Activated B cell treated with CpG ODN at 0.5 μM for 24 hours (primary cell): ENCODE data around the gene SENP1. TPM values are rescaled to one million over a fixed set of nuclear protein-coding genes. Genes with fewer than 3 reads are reported as not detected.
A peak's percentile ranks its signal among the peaks of the same experiment; 100 is the strongest.

Source experiments
- ATAC-seq: fragments of 200-7000 bp; cut with Tn5 transposase; one replicate; pipeline ENCODE4 v1.10.0; 2021; ENCODE audit warnings: low read depth, mild to moderate bottlenecking, moderate library complexity
- CTCF ChIA-PET: fragments of 350-600 bp; sonication (Branson Sonifier 250); formaldehyde crosslinking; loops from one replicate; lab custom pipeline; 2021; ENCODE audit warnings: antibody characterized with exemption; lab: Charles Lee
- POLR2A ChIA-PET: fragments of 350-600 bp; sonication (Branson Sonifier 250); formaldehyde crosslinking; loops from one replicate; lab custom pipeline; 2021; ENCODE audit warnings: antibody characterized with exemption; lab: Charles Lee
- DNase-seq: peaks from one replicate; pipeline ENCODE4 v3.0.0; 2022
- H3K27ac Mint-ChIP-seq: one replicate; pipeline ENCODE4 v1.8.0; 2020; ENCODE audit warnings: mixed read lengths
- H3K27me3 Mint-ChIP-seq: one replicate; pipeline ENCODE4 v1.8.0; 2021; ENCODE audit warnings: mixed read lengths
- H3K36me3 Mint-ChIP-seq: one replicate; pipeline ENCODE4 v1.8.0; 2021; ENCODE audit warnings: low read depth, mixed read lengths
- H3K4me1 Mint-ChIP-seq: one replicate; pipeline ENCODE4 v1.8.0; 2021; ENCODE audit warnings: mixed read lengths
- H3K4me3 Mint-ChIP-seq: one replicate; pipeline ENCODE4 v1.8.0; 2020; ENCODE audit warnings: mild to moderate bottlenecking, mixed read lengths
- H3K9me3 Mint-ChIP-seq: one replicate; pipeline ENCODE4 v1.8.0; 2020; ENCODE audit warnings: mixed read lengths
- intact Hi-C: fragments of 100-400 bp; cut with micrococcal nuclease; formaldehyde crosslinking; loops from one replicate; pipeline ENCODE4 v1.15.1; 2024
- total RNA-seq: library from RNA; stranded (reverse); gene quantifications from 2 replicates; pipeline ENCODE4 v1.2.3, GENCODE V29; 2022
- TF ChIP-seq, protein P1 (sequence below): fragments of 200-600 bp; IDR thresholded peaks from one replicate; pipeline ENCODE4 v1.8.0; 2022; ENCODE audit warnings: antibody characterized with exemption, mild to moderate bottlenecking

The SENP1 gene
- total RNA-seq, 1 donor from 2014 or later = 43.2 TPM

DNA sequence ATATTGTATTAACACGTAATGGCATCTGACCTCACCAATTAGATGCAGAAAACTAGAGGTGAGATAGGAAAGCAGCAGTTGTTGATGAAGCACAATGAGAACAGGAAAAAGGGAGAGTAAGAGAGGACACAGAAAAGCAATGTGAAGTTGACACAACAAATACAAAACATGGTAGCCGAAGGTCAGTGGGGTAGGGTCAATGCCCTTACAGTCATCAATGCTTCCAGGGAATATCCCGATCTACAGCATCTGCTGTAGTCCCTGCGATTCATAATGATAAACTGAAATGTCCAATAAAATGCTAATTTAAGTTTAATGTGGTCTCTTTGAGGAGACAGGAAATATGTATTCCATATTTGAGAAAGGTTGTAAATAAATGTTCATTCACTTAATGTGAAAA is 98.7 kb downstream of the SENP1 start:
- TF ChIP-seq, protein P1, sequence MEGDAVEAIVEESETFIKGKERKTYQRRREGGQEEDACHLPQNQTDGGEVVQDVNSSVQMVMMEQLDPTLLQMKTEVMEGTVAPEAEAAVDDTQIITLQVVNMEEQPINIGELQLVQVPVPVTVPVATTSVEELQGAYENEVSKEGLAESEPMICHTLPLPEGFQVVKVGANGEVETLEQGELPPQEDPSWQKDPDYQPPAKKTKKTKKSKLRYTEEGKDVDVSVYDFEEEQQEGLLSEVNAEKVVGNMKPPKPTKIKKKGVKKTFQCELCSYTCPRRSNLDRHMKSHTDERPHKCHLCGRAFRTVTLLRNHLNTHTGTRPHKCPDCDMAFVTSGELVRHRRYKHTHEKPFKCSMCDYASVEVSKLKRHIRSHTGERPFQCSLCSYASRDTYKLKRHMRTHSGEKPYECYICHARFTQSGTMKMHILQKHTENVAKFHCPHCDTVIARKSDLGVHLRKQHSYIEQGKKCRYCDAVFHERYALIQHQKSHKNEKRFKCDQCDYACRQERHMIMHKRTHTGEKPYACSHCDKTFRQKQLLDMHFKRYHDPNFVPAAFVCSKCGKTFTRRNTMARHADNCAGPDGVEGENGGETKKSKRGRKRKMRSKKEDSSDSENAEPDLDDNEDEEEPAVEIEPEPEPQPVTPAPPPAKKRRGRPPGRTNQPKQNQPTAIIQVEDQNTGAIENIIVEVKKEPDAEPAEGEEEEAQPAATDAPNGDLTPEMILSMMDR = no peak
- CTCF ChIA-PET = no interaction called here
- intact Hi-C loops = no loop called here

DNA sequence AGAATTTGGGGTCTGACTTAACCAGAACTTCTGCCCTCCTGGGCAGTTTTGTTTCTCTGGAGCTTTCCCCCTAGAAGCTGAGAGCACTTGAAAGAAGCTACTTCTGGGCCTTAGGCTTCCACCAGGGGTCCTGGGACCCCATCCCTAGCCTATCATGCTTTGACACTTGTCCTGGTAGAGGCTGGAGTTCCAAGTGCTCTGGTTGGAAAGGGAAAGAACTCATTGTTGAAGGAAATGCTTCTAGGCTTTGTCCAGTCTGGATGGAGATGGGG is 100.2 kb downstream of the SENP1 start:
- H3K36me3 Mint-ChIP-seq = no peaks in the 10 kb centered on the region
- POLR2A ChIA-PET = no interaction called here
- CTCF ChIA-PET = no interaction called here

More for the DNA sequence above, 98.7 kb downstream of the SENP1 start:
- Mint-ChIP-seq H3K36me3 (no peaks in the 10 kb centered on the region), H3K27me3 (peaks cover 67% of the 10 kb centered on the region), H3K4me1 (peaks cover 21% of the 10 kb centered on the region), H3K9me3 (no peaks in the 10 kb centered on the region), H3K4me3 (no peak overlapping the region), H3K27ac (no peak overlapping the region)
- POLR2A ChIA-PET = interaction anchor here (0.6 kb wide), 1 partner anchor 26 kb away, joined by 3 read pairs; no protein-coding TSS in a partner anchor
- ATAC-seq (no peak), DNase-seq (no peak)

DNA sequence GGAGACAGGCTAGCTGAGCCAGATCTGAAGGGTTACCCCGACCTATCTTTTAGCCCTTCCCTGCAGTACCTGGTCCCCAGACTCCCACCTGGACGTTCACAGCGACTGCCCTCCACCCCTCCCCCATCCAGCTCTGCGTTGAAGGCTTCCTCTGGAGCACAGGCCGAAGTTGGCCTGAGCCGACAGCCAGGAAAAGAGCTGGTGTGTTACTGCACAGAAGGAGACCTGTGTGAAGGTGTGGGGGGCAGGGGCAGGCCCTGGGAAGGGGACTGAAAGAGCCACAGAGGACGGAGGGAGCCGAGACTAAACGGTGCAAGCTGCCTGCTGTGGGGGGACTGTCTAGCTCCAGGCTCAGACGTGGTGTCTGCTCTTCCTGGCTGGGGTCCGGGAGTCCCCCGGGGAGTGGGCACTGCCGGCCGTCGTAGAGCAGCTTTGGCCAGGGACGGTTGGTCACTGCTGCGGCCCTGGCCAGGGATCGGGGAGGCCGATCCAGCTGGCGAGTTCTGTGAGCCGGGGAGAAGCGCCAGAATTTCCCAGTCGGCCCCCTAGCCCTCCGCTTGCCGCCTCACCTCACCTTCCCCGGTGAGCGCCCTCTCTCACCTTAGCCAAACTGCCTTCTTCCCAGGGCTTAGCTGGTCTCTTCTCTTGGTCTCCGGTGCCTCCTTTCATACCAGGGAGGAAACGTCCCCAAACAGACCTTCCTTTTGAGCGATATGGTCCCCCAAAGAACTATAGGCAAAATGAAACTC is 100.7 kb downstream of the SENP1 start:
- H3K36me3 Mint-ChIP-seq = no peaks in the 10 kb centered on the region
- H3K4me3 Mint-ChIP-seq = no peak overlapping the region
- intact Hi-C loops = no loop called here
- peaks cover 36% of the 10 kb centered on the region for H3K4me1 Mint-ChIP-seq
- H3K9me3 Mint-ChIP-seq = no peaks in the 10 kb centered on the region
- ATAC-seq (no peak), DNase-seq (no peak)
- TF ChIP-seq, protein P1 = no peak
- POLR2A ChIA-PET = interaction anchor here (0.9 kb wide), 1 partner anchor 15 kb away, joined by 3 read pairs; no protein-coding TSS in a partner anchor
- no peak overlapping the region for H3K27ac Mint-ChIP-seq
- CTCF ChIA-PET = no interaction called here
- peaks cover 75% of the 10 kb centered on the region for H3K27me3 Mint-ChIP-seq

More for the DNA sequence above, 100.2 kb downstream of the SENP1 start:
- peaks cover 71% of the 10 kb centered on the region for H3K27me3 Mint-ChIP-seq
- no peak overlapping the region for H3K4me3 Mint-ChIP-seq
- ATAC-seq = no peak
- H3K27ac Mint-ChIP-seq = no peak overlapping the region
- DNase-seq = no peak
- peaks cover 36% of the 10 kb centered on the region for H3K4me1 Mint-ChIP-seq
- TF ChIP-seq, protein P1 = no peak
- H3K9me3 Mint-ChIP-seq = no peaks in the 10 kb centered on the region
- intact Hi-C loops = no loop called here

DNA sequence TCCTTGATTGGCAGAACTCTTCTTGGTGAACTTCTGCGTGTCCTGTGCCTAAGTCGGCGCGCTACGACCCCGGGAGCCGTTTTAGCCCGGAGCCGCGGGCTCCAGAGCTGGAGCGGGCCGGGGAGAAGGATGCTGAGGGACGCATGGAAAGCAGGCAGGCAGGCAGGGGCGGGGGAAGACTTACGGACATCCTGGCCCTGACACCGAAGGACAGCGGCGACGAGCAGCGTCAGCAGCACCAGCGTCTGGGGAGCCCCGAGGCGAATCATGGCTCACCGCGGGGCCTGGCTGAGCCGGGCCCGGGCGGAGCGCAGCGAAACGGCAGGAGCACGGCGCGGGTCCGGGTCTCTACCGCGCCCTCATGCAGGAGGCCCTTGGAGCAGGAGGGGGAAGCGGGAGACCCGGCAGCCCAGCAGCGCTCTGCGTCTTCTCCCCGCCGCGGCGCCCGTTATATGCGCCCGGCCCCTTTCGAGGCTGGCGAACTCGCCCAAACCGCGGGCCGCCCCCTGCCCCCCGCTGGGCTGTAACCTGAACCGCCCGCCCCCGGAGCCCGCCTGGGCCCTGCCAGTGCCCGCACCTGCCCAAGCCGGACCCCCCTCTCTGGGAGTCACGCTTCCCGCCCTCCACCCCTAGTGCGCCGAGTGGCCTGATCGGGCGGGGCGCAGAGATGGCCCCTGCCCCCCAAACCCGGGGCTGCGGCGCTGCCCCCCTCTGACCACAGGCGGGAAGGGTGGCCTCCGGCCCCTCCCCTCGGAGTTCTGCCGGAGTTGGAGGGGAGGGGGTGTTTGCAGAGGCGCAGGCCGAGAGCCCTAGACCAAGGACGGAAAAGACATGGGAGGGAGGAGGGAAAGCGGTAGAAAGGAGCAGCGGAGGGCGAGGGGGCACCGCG is 101.6 kb downstream of the SENP1 start, which contains the start of gene COL2A1:
Gene COL2A1, minus strand, starts transcription at position 424 of the 889 bp plus-strand sequence. Its CDS starts 155 bp downstream, at position 269.
- Mint-ChIP-seq H3K4me3 (peak within 1 kb of the TSS; percentile 73), H3K27me3 (peaks cover 79% of the 10 kb centered on the region), H3K27ac (no peak within 1 kb of the TSS), H3K36me3 (no peaks in the 10 kb centered on the region), H3K9me3 (no peaks in the 10 kb centered on the region), H3K4me1 (peaks cover 36% of the 10 kb centered on the region)
- intact Hi-C loops = loop anchor here (5.0 kb wide), 1 partner anchor 42 kb away; the partner anchor contains the start of gene TMEM106C
- TF ChIP-seq, protein P1 = no peak
- ChIA-PET POLR2A (interaction anchor here (0.6 to 0.9 kb wide), 2 partner anchors 14 to 1231 kb away, joined by 3 read pairs; no protein-coding TSS in a partner anchor), CTCF (no interaction called here)
- ATAC-seq (peak; percentile 37), DNase-seq (no peak)
